GM04503 (cell line): ENCODE data around the gene TAOK1.

ENCODE experiments used
- DNase-seq: peaks from one replicate; pipeline ENCODE4 v3.0.0-alpha.2; 2012; ENCODE audit warnings: low read depth

The TAOK1 gene

GRCh38 chr17:29583324-29584248 is 193.4 kb downstream of the TAOK1 start:
- DNase-seq = no peak

- DNase-seq = no peak
Measured at GRCh38 chr17:29584452-29585079, 194.4 kb downstream of the TAOK1 start.

- no peak for DNase-seq
Measured at GRCh38 chr17:29585080-29585751, 195.1 kb downstream of the TAOK1 start.

GRCh38 chr17:29586676-29587469 is 196.7 kb downstream of the TAOK1 start:
- DNase-seq = no peak

GRCh38 chr17:29587591-29587990 is 197.4 kb downstream of the TAOK1 start:
- no peak for DNase-seq

- DNase-seq = no peak
Measured at GRCh38 chr17:29588017-29588561, 197.9 kb downstream of the TAOK1 start.

GRCh38 chr17:29588562-29589411 is 198.6 kb downstream of the TAOK1 start:
- DNase-seq = no peak

GRCh38 chr17:29589524-29590410 is 199.6 kb downstream of the TAOK1 start, which contains the start of gene GIT1:
TSS of gene GIT1 (minus strand) at chr17:29589648. CDS start at chr17:29589378, 270 bp downstream.
- no peak for DNase-seq

GRCh38 chr17:29590411-29591145 is 200.4 kb downstream of the TAOK1 start:
- DNase-seq = no peak

- DNase-seq = no peak
Measured at GRCh38 chr17:29591146-29591736, 201.1 kb downstream of the TAOK1 start.

- DNase-seq = no peak
Measured at GRCh38 chr17:29591737-29592608, 201.8 kb downstream of the TAOK1 start.

- no peak for DNase-seq
Measured at GRCh38 chr17:29592850-29593551, 202.8 kb downstream of the TAOK1 start, which contains the start of gene ANKRD13B. TSS of gene ANKRD13B (plus strand) at chr17:29593132. CDS start at chr17:29593622, 490 bp downstream.

GRCh38 chr17:29593591-29594518 is 203.7 kb downstream of the TAOK1 start:
- no peak for DNase-seq

- no peak for DNase-seq
Measured at GRCh38 chr17:29594519-29595090, 204.4 kb downstream of the TAOK1 start.
